22Rv1 (cell line): ENCODE data around the gene ALKBH2.
A peak's percentile ranks its signal among the peaks of the same experiment; 100 is the strongest.

Experiments used
- H3K27ac ChIP-seq: fragments of 450-650 bp; 2 replicates; pipeline ENCODE4 v1.5.1; 2017
- CTCF ChIP-seq: fragments of 450-650 bp; IDR thresholded peaks from 2 replicates; pipeline ENCODE4 v1.5.1; 2017; ENCODE audit warnings: mild to moderate bottlenecking
- ZFX ChIP-seq: fragments of 450-650 bp; IDR thresholded peaks from 2 replicates; pipeline ENCODE4 v1.6.1; 2017; ENCODE audit warnings: antibody characterized with exemption, borderline replicate concordance

ALKBH2 gene

GRCh38 chr12:109099431-109100020 lies 6.3 kb upstream of the ALKBH2 start:
- no peak for TF ChIP-seq ZFX
- TF ChIP-seq CTCF = no peak
- H3K27ac ChIP-seq = peak overlapping the region; percentile 97; the same call in 1 of the 2 replicates

GRCh38 chr12:109098651-109099050 lies 5.4 kb upstream of the ALKBH2 start:
- peak overlapping the region; percentile 97 for H3K27ac ChIP-seq
- no peak for TF ChIP-seq CTCF
- no peak for TF ChIP-seq ZFX

GRCh38 chr12:109098183-109098604 lies 4.9 kb upstream of the ALKBH2 start:
- peak overlapping the region; percentile 97 for H3K27ac ChIP-seq
- TF ChIP-seq CTCF = no peak
- no peak for TF ChIP-seq ZFX

GRCh38 chr12:109097435-109098182 lies 4.3 kb upstream of the ALKBH2 start, which contains the start of gene UNG:
Gene UNG (plus strand): TSS chr12:109097597. CDS start chr12:109097680, 83 bp downstream.
- no peak for TF ChIP-seq ZFX
- no peak for TF ChIP-seq CTCF
- H3K27ac ChIP-seq = peak within 1 kb of the TSS; percentile 97

GRCh38 chr12:109097140-109097434 lies 3.8 kb upstream of the ALKBH2 start:
- TF ChIP-seq ZFX (no peak), CTCF (no peak)
- peak overlapping the region; percentile 97 for H3K27ac ChIP-seq

GRCh38 chr12:109092497-109093021 lies 713 bp downstream of the ALKBH2 start:
- peak overlapping the region; percentile 48 for H3K27ac ChIP-seq

More at GRCh38 chr12:109092497-109093021, 713 bp downstream of the ALKBH2 start:
- TF ChIP-seq ZFX (no peak), CTCF (no peak)
